Measurements from ENCODE around the gene JMY.
"Not testable (repeated sequence)": the region's sequence is repeated elsewhere in the genome, so short reads cannot be mapped to it uniquely, and the experiment has no call there.

Gene JMY

GRCh38 chr5:79236970-79237739 is 1.2 kb downstream of the JMY start:
- peak in 1 of 2 donors; percentile 33 for DNase-seq

GRCh38 chr5:79237740-79238560 is 2.0 kb downstream of the JMY start:
- DNase-seq = no peak

DNA sequence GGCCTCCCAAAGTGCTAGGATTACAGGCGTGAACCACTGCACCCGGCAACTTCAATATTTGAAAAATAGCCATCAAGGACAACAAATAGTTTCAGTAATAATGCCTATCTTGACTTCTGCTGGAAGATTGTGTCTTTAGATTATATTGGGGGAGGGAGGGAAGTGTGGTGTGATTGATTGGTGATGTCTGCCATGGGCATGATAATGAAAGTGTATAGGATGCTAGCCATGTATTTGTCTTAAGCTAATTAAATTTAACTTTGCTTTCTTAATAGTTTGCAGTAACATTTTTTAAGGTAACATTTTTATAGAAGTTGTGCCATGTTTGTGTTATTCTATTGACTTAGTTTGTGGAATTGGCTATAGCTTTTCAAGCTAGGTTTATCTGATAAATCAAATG is 4.6 kb downstream of the JMY start:
- DNase-seq = no peak

GRCh38 chr5:79241535-79241979 is 5.6 kb downstream of the JMY start:
- DNase-seq = no peak

DNA sequence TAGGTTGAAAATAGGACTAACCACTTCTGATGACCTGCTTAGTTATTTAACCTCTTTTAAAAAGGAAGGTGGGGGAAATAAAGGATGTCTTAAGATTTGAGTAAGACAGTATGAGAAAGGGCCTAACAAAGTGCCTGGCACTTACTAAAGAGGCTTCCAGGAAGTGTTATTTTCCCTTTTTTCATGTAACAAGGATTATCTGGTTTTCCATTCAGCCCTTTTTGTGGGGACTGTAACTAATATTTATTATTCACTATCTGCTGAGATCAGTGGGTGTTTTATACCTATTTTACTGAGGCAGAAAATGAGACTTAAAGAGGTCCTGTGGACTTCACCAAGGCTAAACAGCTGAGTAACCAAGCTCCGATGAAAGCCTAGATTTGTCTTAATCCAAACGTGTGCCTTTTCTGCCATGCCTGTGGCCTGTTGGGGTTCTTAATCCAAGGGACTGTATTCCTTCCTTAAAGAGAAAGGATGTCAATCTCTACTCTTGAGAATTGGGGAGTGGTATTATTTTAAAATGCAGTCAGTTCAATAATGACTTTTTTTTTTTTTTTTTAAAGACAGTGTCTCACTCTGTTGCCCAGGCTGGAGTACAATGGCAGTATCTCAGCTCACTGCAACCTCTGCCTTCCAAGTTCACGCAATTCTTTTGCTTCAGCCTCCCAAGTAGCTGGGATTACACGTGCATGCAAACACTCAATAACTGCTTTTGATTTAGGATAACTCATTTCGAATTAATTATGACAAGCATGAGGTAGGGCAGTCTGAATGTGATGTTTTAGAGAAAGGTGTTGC is 6.5 kb downstream of the JMY start:
- DNase-seq = no peak

DNA sequence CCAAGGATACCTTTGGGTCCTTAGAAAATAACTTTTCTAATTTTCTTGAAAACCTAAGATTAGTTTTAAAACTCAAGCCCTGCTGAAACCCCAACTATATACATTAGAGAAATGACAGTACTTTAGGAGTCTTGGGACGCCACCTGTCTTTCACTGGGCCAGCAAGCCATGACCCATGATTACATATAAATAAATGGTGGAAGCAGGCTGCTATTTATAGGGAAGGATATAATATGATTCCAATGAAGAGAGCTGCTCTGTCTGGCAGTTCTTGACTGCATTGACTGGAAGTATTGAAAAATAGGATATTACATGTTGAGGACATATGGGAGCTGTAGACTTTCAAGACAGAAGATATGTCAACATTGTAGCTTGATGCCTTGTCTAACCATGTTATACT is 7.3 kb downstream of the JMY start:
- no peak for DNase-seq

DNA sequence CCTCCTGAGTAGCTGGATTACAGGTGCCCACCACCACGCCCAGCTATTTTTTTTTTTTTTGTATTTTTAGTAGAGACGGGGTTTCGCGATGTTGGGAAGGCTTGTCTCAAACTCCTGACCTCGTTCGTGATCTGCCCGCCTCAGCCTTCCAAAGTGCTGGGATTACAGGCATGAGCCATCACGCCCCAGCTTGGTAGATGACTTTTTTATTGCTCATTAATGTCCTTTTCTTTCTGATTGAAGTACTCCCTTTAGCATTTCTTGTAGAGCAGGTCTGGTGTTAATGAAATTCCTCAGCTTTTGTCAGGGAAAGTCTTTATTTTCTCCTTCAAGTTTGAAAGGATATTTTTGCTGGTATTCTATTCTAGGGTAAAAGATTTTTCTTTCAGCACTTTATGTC is 18.1 kb downstream of the JMY start:
- not testable (repeated sequence) for DNase-seq

- no peak for DNase-seq
These were observed 20.0 kb downstream of the JMY start for GRCh38 chr5:79255786-79256557.

- no peak for DNase-seq
These were observed 20.6 kb downstream of the JMY start for GRCh38 chr5:79256563-79256962.

DNA sequence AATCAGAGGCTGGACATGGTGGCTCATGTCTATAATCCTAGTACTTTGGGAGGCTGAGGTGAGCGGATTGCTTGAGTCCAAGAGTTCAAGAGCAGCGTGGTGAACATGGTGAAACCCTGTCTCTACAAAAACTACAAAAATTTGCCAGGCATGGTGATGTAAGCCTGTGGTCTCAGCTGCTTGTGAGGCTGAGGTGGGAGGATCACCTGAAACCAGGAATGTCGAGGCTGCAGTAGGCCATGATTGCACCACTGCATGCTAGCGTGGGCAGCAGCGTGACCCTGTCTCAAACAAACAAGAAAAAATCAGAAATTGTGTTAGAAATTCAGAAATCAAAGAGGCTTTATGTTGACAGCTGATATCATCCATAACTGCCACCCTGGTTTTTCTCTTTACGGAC is 21.4 kb downstream of the JMY start:
- no peak for DNase-seq

DNA sequence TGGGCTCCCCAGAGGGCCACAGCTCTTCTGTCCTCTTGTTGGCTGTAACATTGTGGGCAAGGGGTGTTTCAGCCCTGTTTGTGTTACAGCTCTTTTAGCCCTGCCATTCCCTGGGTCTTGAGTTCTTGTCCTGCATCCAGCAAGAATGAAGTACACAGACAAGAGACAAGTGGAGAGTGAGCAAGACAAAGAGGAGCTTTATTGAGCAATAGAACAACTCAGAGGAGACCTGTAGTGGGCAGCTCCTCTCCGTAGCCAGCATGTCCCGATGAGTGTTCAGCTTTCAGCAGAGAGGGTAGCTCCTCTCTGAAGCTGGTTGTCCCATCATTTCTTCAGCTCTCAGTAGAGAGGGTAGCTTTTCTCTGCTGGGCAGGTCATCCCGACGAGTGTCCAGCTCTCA is 22.9 kb downstream of the JMY start:
- no peak for DNase-seq

GRCh38 chr5:79259383-79259782 is 23.5 kb downstream of the JMY start:
- no peak for DNase-seq

- DNase-seq = no peak
These were observed 23.9 kb downstream of the JMY start for GRCh38 chr5:79259810-79260209.

GRCh38 chr5:79261897-79262296 is 26.0 kb downstream of the JMY start:
- DNase-seq = no peak

DNA sequence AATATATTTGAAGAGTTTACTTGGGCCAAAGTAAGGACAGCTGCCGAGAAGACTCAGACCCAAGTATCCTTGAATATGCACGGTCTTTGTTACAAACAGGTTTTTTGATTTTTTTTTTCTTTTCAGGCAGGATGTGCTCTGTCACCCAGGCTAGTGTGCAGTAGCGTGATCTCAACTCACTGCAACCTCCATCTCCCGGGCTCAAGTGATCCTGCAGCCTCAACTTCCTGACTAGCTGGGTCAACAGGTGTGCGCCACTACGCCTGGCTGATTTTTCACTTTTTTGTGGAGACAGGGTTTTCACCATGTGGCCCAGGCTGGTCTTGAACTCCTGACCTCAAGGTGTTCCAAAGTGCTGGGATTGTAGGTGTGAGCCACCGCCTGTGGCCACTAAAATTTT is 27.4 kb downstream of the JMY start:
- peak in 1 of 2 donors; percentile 5 for DNase-seq

DNA sequence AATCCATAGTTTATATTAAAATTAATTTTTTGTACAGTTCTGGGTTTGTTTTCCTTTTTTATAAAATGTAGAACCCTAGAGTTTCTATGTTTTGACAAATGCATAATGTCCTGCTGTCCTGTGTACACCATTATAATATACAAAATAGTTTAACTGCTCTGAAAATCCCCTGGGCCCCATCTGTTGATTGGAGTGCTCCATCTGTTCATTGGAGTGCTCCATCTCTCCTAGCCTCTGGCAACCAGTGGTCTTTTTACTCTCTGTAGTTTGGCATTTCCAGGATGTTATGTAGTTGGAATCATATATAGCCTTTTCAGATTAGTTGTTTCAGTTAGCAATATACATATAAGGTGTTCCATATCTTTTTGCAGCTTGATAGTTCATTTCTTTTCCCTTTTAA is 31.2 kb downstream of the JMY start:
- no peak for DNase-seq

DNA sequence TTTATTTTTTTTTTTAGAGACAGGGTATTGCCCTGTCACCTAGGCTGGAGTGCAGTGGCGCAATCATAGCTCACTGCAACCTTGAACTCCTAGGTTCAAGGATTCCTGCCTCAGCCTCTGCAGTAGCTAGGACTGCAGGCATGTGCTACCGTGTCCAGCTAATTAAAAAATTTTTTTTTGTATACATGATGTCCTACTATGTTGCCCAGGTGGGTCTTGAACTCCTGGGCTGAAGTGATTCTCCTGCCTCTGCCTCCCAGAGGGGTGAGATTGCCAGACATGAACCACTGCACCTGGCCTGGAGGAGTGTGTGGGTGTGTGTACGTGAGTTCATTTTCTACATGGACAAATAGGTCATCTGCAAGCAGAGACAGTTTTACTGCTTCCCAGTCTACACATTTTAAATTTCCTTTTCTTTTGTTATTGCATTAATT is 33.8 kb downstream of the JMY start:
- DNase-seq = no peak

DNA sequence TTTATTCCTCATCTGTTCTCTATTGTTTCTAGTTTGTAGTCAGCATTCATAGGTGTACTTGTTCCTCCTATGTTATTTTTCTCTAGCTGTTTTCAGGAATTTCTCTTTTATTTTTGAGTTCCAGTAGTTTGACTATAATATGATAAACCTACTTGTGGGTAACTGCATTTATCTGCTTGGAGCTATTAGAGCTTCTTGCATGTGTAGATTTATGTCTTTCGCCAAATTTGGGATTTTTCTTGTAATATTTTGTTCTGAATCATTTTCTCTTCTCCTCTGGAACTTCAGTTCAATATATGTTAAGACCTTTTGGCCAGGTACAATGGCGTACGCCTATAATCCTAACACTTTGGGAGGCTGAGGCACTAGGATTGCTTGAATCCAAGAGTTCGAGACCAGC is 37.4 kb downstream of the JMY start:
- no peak for DNase-seq

- DNase-seq = no peak
These were observed 48.9 kb downstream of the JMY start for GRCh38 chr5:79284846-79285245.

DNA sequence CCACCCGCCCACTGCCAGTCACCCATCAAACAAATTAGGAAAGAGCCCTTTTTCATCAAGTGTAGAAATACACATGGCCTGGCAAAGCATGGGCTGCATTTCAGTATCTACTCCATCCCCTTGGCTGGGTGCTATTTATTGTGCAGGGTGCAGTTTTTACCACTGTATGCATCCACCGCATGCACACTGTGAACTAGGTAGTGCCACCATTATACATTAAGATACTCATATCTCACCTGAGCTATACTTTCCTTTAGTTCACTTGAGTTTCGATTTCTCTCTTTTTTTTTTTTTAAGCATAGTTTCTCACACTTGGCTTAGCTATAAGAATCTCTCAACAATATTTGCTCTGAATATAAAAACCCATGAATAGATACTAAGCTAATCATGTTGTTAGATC is 49.4 kb downstream of the JMY start:
- DNase-seq = no peak

DNA sequence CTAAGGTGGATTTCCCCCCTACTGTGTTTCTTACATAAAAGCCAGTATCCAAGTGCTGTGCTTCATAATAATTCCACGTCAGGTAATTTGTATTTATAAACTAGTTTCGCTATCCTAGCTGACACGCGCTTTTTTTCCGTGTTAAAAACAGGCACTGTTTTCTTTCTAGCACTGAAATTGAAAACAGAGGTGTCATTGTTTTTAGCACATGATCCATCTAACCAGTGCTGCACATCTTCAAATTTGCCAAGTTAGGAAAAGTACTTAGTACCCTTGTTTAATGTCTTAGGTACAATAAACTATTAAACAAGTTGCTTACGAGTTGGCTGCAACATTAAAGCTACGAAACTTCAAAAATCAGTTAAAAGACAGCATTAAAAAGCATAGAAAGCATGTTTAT is 49.9 kb downstream of the JMY start:
- DNase-seq = no peak

DNA sequence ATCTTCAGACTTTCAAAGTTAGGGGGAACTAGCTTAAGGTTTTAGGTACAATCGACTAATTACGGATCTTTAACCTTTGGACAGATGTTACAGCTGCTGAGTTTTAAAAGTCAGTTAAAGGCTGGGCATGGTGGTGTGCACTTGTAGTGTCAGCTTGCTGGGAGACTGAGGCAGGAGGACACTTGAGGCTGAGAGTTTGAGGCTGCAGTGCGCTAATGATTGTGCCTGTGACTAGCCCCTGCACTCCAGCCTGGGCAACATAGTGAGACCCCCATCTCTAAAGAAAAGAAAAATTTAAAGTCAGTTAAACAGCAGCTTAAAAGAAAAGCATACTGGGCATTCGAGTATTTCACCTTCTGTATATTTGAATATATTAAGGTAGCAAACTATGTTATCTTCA is 51.4 kb downstream of the JMY start:
- no peak for DNase-seq

DNA sequence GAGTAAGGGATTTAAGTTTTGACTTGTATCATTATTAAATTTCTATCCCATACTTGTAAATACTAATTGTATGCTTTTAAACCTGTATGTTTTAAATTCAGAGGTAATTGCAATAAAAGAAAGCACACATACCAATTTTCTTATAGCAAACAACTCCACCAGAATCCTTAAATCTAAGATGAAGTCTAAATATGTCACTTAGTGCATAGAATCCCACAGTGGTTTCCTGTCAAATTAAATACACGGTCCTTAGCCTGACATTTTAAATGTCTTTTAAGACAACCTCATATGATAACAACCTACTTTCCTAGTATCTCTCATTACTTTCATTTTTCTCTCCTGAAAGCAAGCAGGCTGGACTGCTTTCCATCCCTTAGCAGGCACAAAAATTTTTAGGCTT is 52.0 kb downstream of the JMY start:
- no peak for DNase-seq

Measured in CD4-positive, alpha-beta T cell treated with Interferon alpha-2 for 1 hour (primary cell).